ENCODE results near the gene XRCC5. TPM values are rescaled to one million over a fixed set of nuclear protein-coding genes. Genes with fewer than 3 reads are reported as not detected.

Gene XRCC5
- total RNA-seq, 1 experiment from 2014 or later, result 290 TPM

DNA sequence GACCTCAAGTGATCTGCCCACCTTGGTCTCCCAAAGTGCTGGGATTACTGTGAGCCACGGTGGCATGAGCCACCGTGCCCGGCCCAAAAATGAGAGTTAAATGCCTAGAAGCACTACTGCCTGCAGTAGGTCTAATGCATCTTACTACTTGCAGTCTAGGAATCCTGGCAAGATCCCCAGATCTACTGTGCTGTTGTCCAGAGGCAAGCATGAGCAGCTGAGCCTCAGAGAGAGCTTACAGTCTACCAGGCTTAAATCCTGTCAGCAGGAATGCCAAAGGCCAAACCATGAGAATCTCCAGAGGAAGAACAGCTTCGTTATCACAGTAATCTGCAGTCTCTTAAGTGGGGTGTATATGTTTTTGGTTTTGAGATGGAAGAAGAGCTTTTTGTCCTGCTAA lies 54.4 kb downstream of the XRCC5 start:
- DNase-seq (no peak), ATAC-seq (no peak)
- TF ChIP-seq EZH2phosphoT487 (IDR thresholded peaks at IDR 0.05; ENCODE audit: borderline replicate concordance, low read length) (no peak), EZH2 (IDR thresholded peaks at IDR 0.05; ENCODE audit: low read length, unreplicated experiment) (no peak)
- TF ChIP-seq, protein P1, sequence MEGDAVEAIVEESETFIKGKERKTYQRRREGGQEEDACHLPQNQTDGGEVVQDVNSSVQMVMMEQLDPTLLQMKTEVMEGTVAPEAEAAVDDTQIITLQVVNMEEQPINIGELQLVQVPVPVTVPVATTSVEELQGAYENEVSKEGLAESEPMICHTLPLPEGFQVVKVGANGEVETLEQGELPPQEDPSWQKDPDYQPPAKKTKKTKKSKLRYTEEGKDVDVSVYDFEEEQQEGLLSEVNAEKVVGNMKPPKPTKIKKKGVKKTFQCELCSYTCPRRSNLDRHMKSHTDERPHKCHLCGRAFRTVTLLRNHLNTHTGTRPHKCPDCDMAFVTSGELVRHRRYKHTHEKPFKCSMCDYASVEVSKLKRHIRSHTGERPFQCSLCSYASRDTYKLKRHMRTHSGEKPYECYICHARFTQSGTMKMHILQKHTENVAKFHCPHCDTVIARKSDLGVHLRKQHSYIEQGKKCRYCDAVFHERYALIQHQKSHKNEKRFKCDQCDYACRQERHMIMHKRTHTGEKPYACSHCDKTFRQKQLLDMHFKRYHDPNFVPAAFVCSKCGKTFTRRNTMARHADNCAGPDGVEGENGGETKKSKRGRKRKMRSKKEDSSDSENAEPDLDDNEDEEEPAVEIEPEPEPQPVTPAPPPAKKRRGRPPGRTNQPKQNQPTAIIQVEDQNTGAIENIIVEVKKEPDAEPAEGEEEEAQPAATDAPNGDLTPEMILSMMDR (conservative IDR thresholded peaks at IDR 0.05; ENCODE audit: low read depth, low read length), result no peak
- Histone ChIP-seq H4K20me1 (ENCODE audit: low read length) (no peaks in the 10 kb centered on the region; the same call in 1 of the 2 replicates), H3K27me3 (ENCODE audit: low read length) (no peaks in the 10 kb centered on the region), H3K9me3 (ENCODE audit: low read length) (no peaks in the 10 kb centered on the region), H3K4me3 (ENCODE audit: low read length) (no peak overlapping the region), H3K4me1 (ENCODE audit: insufficient read depth, low read length) (no peaks in the 10 kb centered on the region), H3K36me3 (ENCODE audit: low read depth, low read length) (peaks cover 79% of the 10 kb centered on the region), H3K79me2 (ENCODE audit: low read length) (0 out of 2 replicates have a peak, but pooled peaks cover 4% of the 10 kb centered on the region), H3K27ac (ENCODE audit: low read length) (no peak overlapping the region), H3K9me2 (replicated peaks; ENCODE audit: low read length) (no peaks in the 10 kb centered on the region), H3F3A (ENCODE audit: low read length, unreplicated experiment) (no peaks in the 10 kb centered on the region), H3K9ac (ENCODE audit: low read length) (no peak overlapping the region), H3K4me2 (ENCODE audit: low read length) (no peak overlapping the region), H2AFZ (ENCODE audit: low read length) (no peak overlapping the region)
- intact Hi-C loops (cut with micrococcal nuclease), result no loop called here
- BruUV-seq (replicated peaks), result no TSS peak
- CTCF ChIA-PET, result no interaction called here
- POLR2A ChIA-PET (ENCODE audit: unreplicated experiment), result no interaction called here

DNA sequence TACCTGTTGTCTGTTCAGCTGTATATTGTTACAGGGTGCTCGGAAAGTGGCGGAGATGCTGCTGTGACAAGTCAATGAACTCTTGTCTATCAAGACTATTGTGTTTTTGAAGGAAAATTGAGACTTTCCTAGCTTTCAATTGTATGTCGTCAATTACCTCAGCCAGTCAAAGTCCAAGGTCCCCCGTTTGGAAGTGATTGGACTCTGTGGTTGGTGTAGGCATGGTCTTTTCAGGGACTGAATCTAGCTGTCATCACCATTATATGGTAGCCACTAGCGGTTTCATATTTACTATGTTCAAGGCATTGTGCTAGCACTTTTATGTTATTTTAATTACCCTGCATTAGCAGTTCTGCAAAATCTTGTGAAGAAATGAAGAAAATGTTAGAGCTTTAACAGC lies 54.9 kb downstream of the XRCC5 start:
- H3K27ac ChIP-seq (ENCODE audit: low read length), result no peak overlapping the region
- CTCF ChIA-PET, result no interaction called here
- H2AFZ ChIP-seq (ENCODE audit: low read length), result no peak overlapping the region
- no peak overlapping the region for H3K4me2 ChIP-seq (ENCODE audit: low read length)
- no peaks in the 10 kb centered on the region for H3K4me1 ChIP-seq (ENCODE audit: insufficient read depth, low read length)
- no peaks in the 10 kb centered on the region for H3K9me2 ChIP-seq (replicated peaks; ENCODE audit: low read length)
- H3F3A ChIP-seq (ENCODE audit: low read length, unreplicated experiment), result no peaks in the 10 kb centered on the region
- peaks cover 82% of the 10 kb centered on the region for H3K36me3 ChIP-seq (ENCODE audit: low read depth, low read length)
- H3K9me3 ChIP-seq (ENCODE audit: low read length), result no peaks in the 10 kb centered on the region
- no peak overlapping the region for H3K4me3 ChIP-seq (ENCODE audit: low read length)
- ATAC-seq (no peak), DNase-seq (no peak)
- POLR2A ChIA-PET (ENCODE audit: unreplicated experiment), result no interaction called here
- H3K79me2 ChIP-seq (ENCODE audit: low read length), result 0 out of 2 replicates have a peak, but pooled peaks cover 4% of the 10 kb centered on the region
- H4K20me1 ChIP-seq (ENCODE audit: low read length), result no peaks in the 10 kb centered on the region; the same call in 1 of the 2 replicates
- TF ChIP-seq EZH2phosphoT487 (IDR thresholded peaks at IDR 0.05; ENCODE audit: borderline replicate concordance, low read length) (no peak), EZH2 (IDR thresholded peaks at IDR 0.05; ENCODE audit: low read length, unreplicated experiment) (no peak)
- TF ChIP-seq, protein P1 (conservative IDR thresholded peaks at IDR 0.05; ENCODE audit: low read depth, low read length), result no peak
- no peak overlapping the region for H3K9ac ChIP-seq (ENCODE audit: low read length)
- H3K27me3 ChIP-seq (ENCODE audit: low read length), result no peaks in the 10 kb centered on the region
- intact Hi-C loops (cut with micrococcal nuclease), result no loop called here
- no TSS peak for BruUV-seq (replicated peaks)

DNA sequence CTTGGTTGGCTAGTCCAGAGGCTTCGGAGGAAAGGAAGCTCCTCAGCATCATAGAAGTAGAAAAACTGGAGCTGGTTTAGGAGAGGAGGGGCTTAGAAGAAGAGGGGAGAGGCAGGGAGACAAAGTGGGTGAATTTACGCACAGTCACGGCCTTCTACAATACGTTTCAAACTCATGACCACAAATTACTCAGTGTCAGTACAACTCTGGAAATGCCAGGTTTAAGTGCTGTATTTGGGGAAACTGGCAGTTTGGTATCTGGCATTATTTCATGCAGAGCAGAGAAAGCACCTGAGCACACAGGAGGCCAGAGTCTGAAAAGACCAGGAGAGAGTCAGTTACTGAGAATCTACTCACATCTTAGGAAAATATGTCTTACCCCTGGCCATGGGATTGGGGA lies 55.4 kb downstream of the XRCC5 start:
- H2AFZ ChIP-seq (ENCODE audit: low read length), result no peak overlapping the region
- no peak overlapping the region for H3K4me2 ChIP-seq (ENCODE audit: low read length)
- no peaks in the 10 kb centered on the region for H3K4me1 ChIP-seq (ENCODE audit: insufficient read depth, low read length)
- no peaks in the 10 kb centered on the region; the same call in 1 of the 2 replicates for H4K20me1 ChIP-seq (ENCODE audit: low read length)
- no peak overlapping the region for H3K27ac ChIP-seq (ENCODE audit: low read length)
- intact Hi-C loops (cut with micrococcal nuclease), result no loop called here
- peaks cover 82% of the 10 kb centered on the region for H3K36me3 ChIP-seq (ENCODE audit: low read depth, low read length)
- H3K79me2 ChIP-seq (ENCODE audit: low read length), result 0 out of 2 replicates have a peak, but pooled peaks cover 4% of the 10 kb centered on the region
- CTCF ChIA-PET, result no interaction called here
- H3K4me3 ChIP-seq (ENCODE audit: low read length), result no peak overlapping the region
- no peak for ATAC-seq
- TF ChIP-seq EZH2 (IDR thresholded peaks at IDR 0.05; ENCODE audit: low read length, unreplicated experiment) (no peak), EZH2phosphoT487 (IDR thresholded peaks at IDR 0.05; ENCODE audit: borderline replicate concordance, low read length) (no peak)
- TF ChIP-seq, protein P1 (conservative IDR thresholded peaks at IDR 0.05; ENCODE audit: low read depth, low read length), result no peak
- no peaks in the 10 kb centered on the region for H3K27me3 ChIP-seq (ENCODE audit: low read length)
- no peaks in the 10 kb centered on the region for H3K9me2 ChIP-seq (replicated peaks; ENCODE audit: low read length)
- no peaks in the 10 kb centered on the region for H3K9me3 ChIP-seq (ENCODE audit: low read length)
- H3K9ac ChIP-seq (ENCODE audit: low read length), result no peak overlapping the region
- H3F3A ChIP-seq (ENCODE audit: low read length, unreplicated experiment), result no peaks in the 10 kb centered on the region
- POLR2A ChIA-PET (ENCODE audit: unreplicated experiment), result no interaction called here
- DNase-seq, result no peak
- no TSS peak for BruUV-seq (replicated peaks)

All from PC-3 (cell line).